ENCODE results near the gene IKZF1. TPM values are rescaled to one million over a fixed set of nuclear protein-coding genes. Genes with fewer than 3 reads are reported as not detected.
A peak's percentile ranks its signal among the peaks of the same experiment; 100 is the strongest.

IKZF1 gene
- total and polyA plus RNA-seq, 9 of the 15 experiments (the other 6 are each of a cell fraction or from before 2014, with no cell fraction given) = 12.6 to 85.3 (median 44.7) TPM

- TF ChIP-seq TCF7L2 (IDR thresholded peaks at IDR 0.05; ENCODE audit: low read depth, low read length) (no peak), TFE3 (CRISPR knock-in tag; IDR thresholded peaks at IDR 0.05) (no peak), HES1 (IDR thresholded peaks at IDR 0.05; ENCODE audit: low read depth) (no peak), CTBP1 (IDR thresholded peaks at IDR 0.05; ENCODE audit: borderline replicate concordance) (peak; percentile 53), CREM (IDR thresholded peaks at IDR 0.05; ENCODE audit: low read depth) (no peak), NBN (IDR thresholded peaks at IDR 0.05; ENCODE audit: low read depth) (no peak), ELF2 (CRISPR knock-in tag; IDR thresholded peaks at IDR 0.05) (no peak), HINFP (tag; conservative IDR thresholded peaks at IDR 0.05; ENCODE audit: low read depth) (no peak), NEUROD1 (IDR thresholded peaks at IDR 0.05; ENCODE audit: borderline replicate concordance, low read depth, low read length, partially characterized antibody) (no peak), SNAPC5 (CRISPR knock-in tag; IDR thresholded peaks at IDR 0.05) (no peak), PHTF2 (CRISPR knock-in tag; IDR thresholded peaks at IDR 0.05) (no peak), ADNP (tag; IDR thresholded peaks at IDR 0.05) (no peak), MTA3 (IDR thresholded peaks at IDR 0.05; ENCODE audit: borderline replicate concordance) (peak; percentile 38; the same call in 1 of the 2 replicates), ZNF239 (CRISPR knock-in tag; IDR thresholded peaks at IDR 0.05) (no peak), SRSF1 (IDR thresholded peaks at IDR 0.05; ENCODE audit: low read depth, low read length) (no peak), TCF3 (CRISPR knock-in tag; IDR thresholded peaks at IDR 0.05) (peak; percentile 23; the same call in 1 of the 2 replicates), RBM14 (IDR thresholded peaks at IDR 0.05; ENCODE audit: borderline replicate concordance, insufficient read depth, low read depth, low read length) (no peak), HDAC8 (tag; IDR thresholded peaks at IDR 0.05) (no peak), FOS (IDR thresholded peaks at IDR 0.05; ENCODE audit: extremely low read depth, insufficient read length) (no peak), ARNT (IDR thresholded peaks at IDR 0.05) (no peak), ETS1 (conservative IDR thresholded peaks at IDR 0.05; ENCODE audit: control insufficient read depth, low read depth, low read length) (no peak; the same call in 1 of the 2 replicates), PML (IDR thresholded peaks at IDR 0.05; ENCODE audit: low read length) (no peak), BCOR (IDR thresholded peaks at IDR 0.05) (no peak), ETS2 (tag; IDR thresholded peaks at IDR 0.05; ENCODE audit: borderline replicate concordance, poor library complexity, severe bottlenecking) (no peak)
These were observed 31.6 kb downstream of the IKZF1 start (continued) for GRCh38 chr7:50335795-50336754.
